BE2C (cell line): ENCODE measurements around the gene LCMT2.
"Not testable (repeated sequence)": the region's sequence is repeated elsewhere in the genome, so short reads cannot be mapped to it uniquely, and the experiment has no call there.

Experiments
- DNase-seq: peaks from one replicate; pipeline ENCODE4 v3.0.0-alpha.2; 2020
- H3K27me3 ChIP-seq: fragments of 250-450 bp; sonication (Bioruptor Pico); 2 replicates; pipeline ENCODE4 v1.5.1; 2020; ENCODE audit warnings: mild to moderate bottlenecking
- H3K36me3 ChIP-seq: fragments of 250-450 bp; sonication (Bioruptor Pico); 2 replicates; pipeline ENCODE4 v1.5.1; 2020; ENCODE audit warnings: mild to moderate bottlenecking
- H3K4me1 ChIP-seq: fragments of 250-450 bp; sonication (Bioruptor Pico); 2 replicates; pipeline ENCODE4 v1.5.1; 2020
- H3K4me3 ChIP-seq: 2 replicates; pipeline ENCODE4 v1.5.1; 2011; ENCODE audit warnings: low read depth, low read length
- H3K9me3 ChIP-seq: fragments of 250-450 bp; sonication (Bioruptor Pico); 2 replicates; pipeline ENCODE4 v1.5.1; 2020
- TF ChIP-seq, protein P1 (sequence below): IDR thresholded peaks from 2 replicates; pipeline ENCODE4 v1.5.1; 2012; ENCODE audit warnings: mild to moderate bottlenecking, low read depth, low read length

The LCMT2 gene

DNA sequence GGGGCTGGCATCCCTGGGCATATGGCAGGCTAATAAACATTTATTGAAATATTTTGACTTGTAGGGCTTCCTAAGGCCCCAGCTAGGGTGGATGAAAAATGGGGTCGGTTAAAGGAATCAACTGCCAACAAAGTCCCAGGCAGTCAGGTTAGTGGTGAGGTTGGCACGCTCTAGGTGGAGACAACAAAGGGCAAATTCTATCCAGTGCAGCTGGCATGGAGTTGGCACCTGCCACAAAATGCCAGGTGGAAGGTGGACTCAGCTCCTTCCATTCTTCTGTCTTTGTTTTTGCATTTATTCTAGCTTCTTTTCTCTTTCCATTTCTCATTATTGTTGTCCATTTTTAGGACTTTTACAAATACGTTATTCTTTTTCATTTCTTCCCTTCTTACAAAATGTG, 31.0 kb downstream of the LCMT2 start:
- H3K4me1 ChIP-seq: no peaks in the 10 kb centered on the region
- no peak overlapping the region for H3K4me3 ChIP-seq
- H3K27me3 ChIP-seq: no peaks in the 10 kb centered on the region
- TF ChIP-seq, protein P1, sequence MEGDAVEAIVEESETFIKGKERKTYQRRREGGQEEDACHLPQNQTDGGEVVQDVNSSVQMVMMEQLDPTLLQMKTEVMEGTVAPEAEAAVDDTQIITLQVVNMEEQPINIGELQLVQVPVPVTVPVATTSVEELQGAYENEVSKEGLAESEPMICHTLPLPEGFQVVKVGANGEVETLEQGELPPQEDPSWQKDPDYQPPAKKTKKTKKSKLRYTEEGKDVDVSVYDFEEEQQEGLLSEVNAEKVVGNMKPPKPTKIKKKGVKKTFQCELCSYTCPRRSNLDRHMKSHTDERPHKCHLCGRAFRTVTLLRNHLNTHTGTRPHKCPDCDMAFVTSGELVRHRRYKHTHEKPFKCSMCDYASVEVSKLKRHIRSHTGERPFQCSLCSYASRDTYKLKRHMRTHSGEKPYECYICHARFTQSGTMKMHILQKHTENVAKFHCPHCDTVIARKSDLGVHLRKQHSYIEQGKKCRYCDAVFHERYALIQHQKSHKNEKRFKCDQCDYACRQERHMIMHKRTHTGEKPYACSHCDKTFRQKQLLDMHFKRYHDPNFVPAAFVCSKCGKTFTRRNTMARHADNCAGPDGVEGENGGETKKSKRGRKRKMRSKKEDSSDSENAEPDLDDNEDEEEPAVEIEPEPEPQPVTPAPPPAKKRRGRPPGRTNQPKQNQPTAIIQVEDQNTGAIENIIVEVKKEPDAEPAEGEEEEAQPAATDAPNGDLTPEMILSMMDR: no peak
- H3K36me3 ChIP-seq: no peaks in the 10 kb centered on the region
- DNase-seq: no peak
- H3K9me3 ChIP-seq: no peaks in the 10 kb centered on the region

DNA sequence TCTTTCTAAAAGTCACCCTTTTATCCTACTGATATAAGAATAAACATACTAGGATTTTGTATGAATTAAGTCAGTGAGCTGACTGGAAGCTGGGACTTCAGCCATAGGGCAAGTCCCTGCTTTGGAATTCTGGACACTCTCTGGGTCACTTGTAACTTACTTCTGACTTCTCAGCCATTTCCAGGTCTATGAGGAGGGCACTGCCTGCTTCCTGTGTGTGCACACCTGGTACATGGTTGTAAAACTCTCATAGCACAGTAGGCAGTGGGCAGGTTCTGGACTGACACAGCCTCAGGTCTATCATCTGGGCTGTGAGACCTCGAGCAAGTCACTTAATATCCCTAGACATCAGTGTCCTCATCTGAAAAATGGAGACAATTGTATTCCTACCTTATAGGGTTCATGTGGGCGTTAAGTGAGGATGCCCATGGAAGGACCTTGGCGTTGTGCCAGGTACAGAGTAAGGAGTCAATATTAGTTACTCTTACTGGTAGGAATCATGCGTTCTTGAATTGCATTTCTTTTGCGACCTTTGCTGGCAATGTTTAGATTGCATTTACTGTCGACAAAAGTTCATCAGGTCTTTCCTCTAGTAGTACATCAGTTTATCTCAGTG, 36.2 kb downstream of the LCMT2 start:
- Histone ChIP-seq H3K4me1 (no peaks in the 10 kb centered on the region), H3K27me3 (no peaks in the 10 kb centered on the region), H3K4me3 (no peak overlapping the region), H3K9me3 (no peaks in the 10 kb centered on the region), H3K36me3 (no peaks in the 10 kb centered on the region)
- TF ChIP-seq, protein P1: no peak
- no peak for DNase-seq

DNA sequence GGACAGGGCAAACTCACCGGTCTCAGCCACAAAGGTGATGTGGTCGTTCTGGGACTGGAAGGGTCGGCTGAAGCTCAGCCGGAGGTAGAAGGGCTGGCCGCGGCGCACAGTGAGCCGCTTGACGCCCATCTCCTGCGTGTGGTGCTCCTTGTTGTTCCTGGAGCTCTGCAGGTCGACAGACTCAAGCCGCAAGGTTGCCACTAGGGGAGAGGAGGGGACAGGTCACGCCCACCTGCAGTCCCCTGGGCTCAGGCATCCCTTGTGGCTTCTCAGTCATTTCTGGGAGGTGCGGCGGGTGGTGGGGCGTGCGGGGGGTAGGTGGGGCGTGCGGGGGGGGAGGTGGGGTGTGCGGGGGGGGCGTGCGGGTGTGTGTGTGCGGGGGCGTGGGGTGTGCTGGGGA, 36.9 kb downstream of the LCMT2 start:
- no peaks in the 10 kb centered on the region for H3K4me1 ChIP-seq
- TF ChIP-seq, protein P1: no peak
- peak; percentile 35 for DNase-seq
- no peaks in the 10 kb centered on the region for H3K9me3 ChIP-seq
- H3K36me3 ChIP-seq: no peaks in the 10 kb centered on the region
- no peak overlapping the region for H3K4me3 ChIP-seq
- H3K27me3 ChIP-seq: no peaks in the 10 kb centered on the region

DNA sequence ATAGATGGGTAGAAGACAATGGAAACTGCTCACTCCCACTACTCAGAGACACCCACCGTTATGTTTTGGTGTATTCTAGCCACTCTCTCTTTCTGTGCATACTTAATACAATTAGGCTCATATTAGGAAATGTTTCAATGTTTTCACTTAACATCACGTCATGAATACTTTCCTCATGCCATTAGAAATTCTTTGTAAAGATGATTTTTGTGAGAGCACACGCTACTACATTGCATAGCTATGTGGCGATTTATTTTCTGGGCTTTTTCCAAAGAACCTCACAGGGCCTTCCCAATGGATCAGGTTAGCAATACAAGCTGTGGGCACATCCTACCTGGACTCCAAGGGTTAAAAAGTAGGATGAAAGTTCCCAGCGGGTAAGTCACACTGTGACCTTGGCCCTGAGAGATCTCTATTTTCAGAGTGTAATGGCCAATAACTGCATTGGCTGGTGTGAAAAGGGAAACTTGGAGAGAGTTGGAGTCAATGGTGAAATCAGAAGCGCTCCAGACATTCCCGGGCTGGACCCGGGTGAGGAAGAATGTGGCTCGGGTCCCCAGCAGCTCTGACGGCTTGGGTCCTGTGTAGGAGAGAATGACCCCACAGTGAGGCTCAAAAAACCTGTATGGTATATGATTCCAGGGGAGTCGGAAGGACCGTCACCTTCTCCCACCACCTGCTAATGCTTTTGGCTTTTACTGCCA, 37.8 kb downstream of the LCMT2 start:
- no peaks in the 10 kb centered on the region for H3K27me3 ChIP-seq
- TF ChIP-seq, protein P1: no peak
- H3K4me3 ChIP-seq: no peak overlapping the region
- no peaks in the 10 kb centered on the region for H3K36me3 ChIP-seq
- no peaks in the 10 kb centered on the region for H3K9me3 ChIP-seq
- H3K4me1 ChIP-seq: no peaks in the 10 kb centered on the region
- DNase-seq: no peak

DNA sequence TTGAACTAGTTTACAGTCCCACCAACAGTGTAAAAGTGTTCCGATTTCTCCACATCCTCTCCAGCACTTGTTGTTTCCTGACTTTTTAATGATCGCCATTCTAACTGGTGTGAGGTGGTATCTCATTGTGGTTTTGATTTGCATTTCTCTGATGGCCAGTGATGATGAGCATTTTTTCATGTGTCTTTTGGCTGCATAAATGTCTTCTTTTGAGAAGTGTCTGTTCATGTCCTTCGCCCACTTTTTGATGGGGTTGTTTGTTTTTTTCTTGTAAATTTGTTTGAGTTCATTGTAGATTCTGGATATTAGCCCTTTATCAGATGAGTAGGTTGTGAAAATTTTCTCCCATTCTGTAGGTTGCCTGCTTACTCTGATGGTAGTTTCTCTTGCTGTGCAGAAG, 40.7 kb downstream of the LCMT2 start:
- H3K27me3 ChIP-seq, H3K36me3 ChIP-seq, H3K9me3 ChIP-seq, H3K4me3 ChIP-seq, DNase-seq, H3K4me1 ChIP-seq: not testable (repeated sequence)

DNA sequence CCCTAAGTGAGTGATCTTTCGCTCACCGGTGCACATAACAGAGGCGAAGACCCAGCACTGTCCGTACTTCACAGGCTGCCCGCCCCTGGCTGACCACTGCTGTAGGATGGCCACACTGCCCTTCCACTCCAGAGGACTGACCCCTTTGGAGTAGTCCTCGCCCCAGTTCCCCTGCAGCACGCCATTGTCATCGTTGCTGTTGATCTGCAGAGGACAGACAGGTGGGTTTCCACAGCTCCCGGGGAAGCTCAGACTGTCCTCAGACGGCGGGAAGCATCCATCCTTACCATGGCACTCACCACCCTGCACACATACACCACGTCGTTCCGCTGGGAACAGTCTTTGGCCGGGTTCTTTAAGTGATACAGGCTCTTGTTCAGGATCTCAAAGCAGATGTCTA, 43.1 kb downstream of the LCMT2 start:
- DNase-seq: no peak
- TF ChIP-seq, protein P1: no peak
- no peak overlapping the region for H3K4me3 ChIP-seq
- H3K36me3 ChIP-seq: no peaks in the 10 kb centered on the region
- H3K27me3 ChIP-seq: no peaks in the 10 kb centered on the region
- no peaks in the 10 kb centered on the region for H3K4me1 ChIP-seq
- H3K9me3 ChIP-seq: no peaks in the 10 kb centered on the region
